ENCODE measurements around the gene KCNQ2. TPM values are rescaled to one million over a fixed set of nuclear protein-coding genes. Genes with fewer than 3 reads are reported as not detected.

The KCNQ2 gene
- total RNA-seq, 1 donor: 0.36 TPM

- H2AFZ ChIP-seq (ENCODE audit: low read length): no peak overlapping the region
Observed at GRCh38 chr20:63428906-63429575, 43.4 kb downstream of the KCNQ2 start.

GRCh38 chr20:63427724-63428330, 44.6 kb downstream of the KCNQ2 start:
- no peak overlapping the region for H3K4me2 ChIP-seq (ENCODE audit: insufficient read depth, low read length)
- no peaks in the 10 kb centered on the region for H3K79me2 ChIP-seq (ENCODE audit: insufficient read depth, low read length)
- no peaks in the 10 kb centered on the region for H3K36me3 ChIP-seq (ENCODE audit: insufficient read depth, low read length)
- H2AFZ ChIP-seq (ENCODE audit: low read length): no peak overlapping the region
- DNase-seq (ENCODE audit: insufficient read length, low spot score, missing footprints): no peak
- no peak overlapping the region for H3K27ac ChIP-seq (ENCODE audit: low read depth, low read length)
- TF ChIP-seq CTCF (IDR thresholded peaks at IDR 0.05; ENCODE audit: extremely low read depth, low read depth, low read length): no peak
- no peaks in the 10 kb centered on the region for H3K9me3 ChIP-seq (ENCODE audit: low read depth, low read length)
- H4K20me1 ChIP-seq (ENCODE audit: insufficient read depth, low read length): no peaks in the 10 kb centered on the region
- no peak overlapping the region for H3K4me3 ChIP-seq (ENCODE audit: insufficient read depth, low read length)
- no peaks in the 10 kb centered on the region for H3K27me3 ChIP-seq (ENCODE audit: insufficient read depth, low read length)
- H3K4me1 ChIP-seq (ENCODE audit: insufficient read depth, low read length): no peaks in the 10 kb centered on the region

More at GRCh38 chr20:63428906-63429575, 43.4 kb downstream of the KCNQ2 start:
- no peaks in the 10 kb centered on the region for H3K36me3 ChIP-seq (ENCODE audit: insufficient read depth, low read length)
- no peak overlapping the region for H3K27ac ChIP-seq (ENCODE audit: low read depth, low read length)
- no peak overlapping the region for H3K4me3 ChIP-seq (ENCODE audit: insufficient read depth, low read length)
- H3K9me3 ChIP-seq (ENCODE audit: low read depth, low read length): no peaks in the 10 kb centered on the region
- no peak for DNase-seq (ENCODE audit: insufficient read length, low spot score, missing footprints)
- no peaks in the 10 kb centered on the region for H3K27me3 ChIP-seq (ENCODE audit: insufficient read depth, low read length)
- H3K4me2 ChIP-seq (ENCODE audit: insufficient read depth, low read length): no peak overlapping the region
- H3K79me2 ChIP-seq (ENCODE audit: insufficient read depth, low read length): no peaks in the 10 kb centered on the region
- TF ChIP-seq CTCF (IDR thresholded peaks at IDR 0.05; ENCODE audit: extremely low read depth, low read depth, low read length): no peak
- no peaks in the 10 kb centered on the region for H4K20me1 ChIP-seq (ENCODE audit: insufficient read depth, low read length)
- no peaks in the 10 kb centered on the region for H3K4me1 ChIP-seq (ENCODE audit: insufficient read depth, low read length)

GRCh38 chr20:63427206-63427605, 45.2 kb downstream of the KCNQ2 start:
- Histone ChIP-seq H3K27me3 (ENCODE audit: insufficient read depth, low read length) (no peaks in the 10 kb centered on the region), H3K4me3 (ENCODE audit: insufficient read depth, low read length) (no peak overlapping the region), H4K20me1 (ENCODE audit: insufficient read depth, low read length) (no peaks in the 10 kb centered on the region), H3K4me1 (ENCODE audit: insufficient read depth, low read length) (no peaks in the 10 kb centered on the region), H3K9me3 (ENCODE audit: low read depth, low read length) (no peaks in the 10 kb centered on the region), H3K27ac (ENCODE audit: low read depth, low read length) (no peak overlapping the region), H3K79me2 (ENCODE audit: insufficient read depth, low read length) (no peaks in the 10 kb centered on the region), H3K4me2 (ENCODE audit: insufficient read depth, low read length) (no peak overlapping the region), H2AFZ (ENCODE audit: low read length) (no peak overlapping the region), H3K36me3 (ENCODE audit: insufficient read depth, low read length) (no peaks in the 10 kb centered on the region)
- DNase-seq (ENCODE audit: insufficient read length, low spot score, missing footprints): no peak
- no peak for TF ChIP-seq CTCF (IDR thresholded peaks at IDR 0.05; ENCODE audit: extremely low read depth, low read depth, low read length)

- Histone ChIP-seq H3K27me3 (ENCODE audit: insufficient read depth, low read length) (no peaks in the 10 kb centered on the region), H4K20me1 (ENCODE audit: insufficient read depth, low read length) (no peaks in the 10 kb centered on the region), H2AFZ (ENCODE audit: low read length) (no peak overlapping the region), H3K4me1 (ENCODE audit: insufficient read depth, low read length) (no peaks in the 10 kb centered on the region), H3K4me2 (ENCODE audit: insufficient read depth, low read length) (no peak overlapping the region), H3K27ac (ENCODE audit: low read depth, low read length) (no peak overlapping the region), H3K36me3 (ENCODE audit: insufficient read depth, low read length) (no peaks in the 10 kb centered on the region), H3K4me3 (ENCODE audit: insufficient read depth, low read length) (no peak overlapping the region), H3K79me2 (ENCODE audit: insufficient read depth, low read length) (no peaks in the 10 kb centered on the region), H3K9me3 (ENCODE audit: low read depth, low read length) (no peaks in the 10 kb centered on the region)
- DNase-seq (ENCODE audit: insufficient read length, low spot score, missing footprints): no peak
- no peak for TF ChIP-seq CTCF (IDR thresholded peaks at IDR 0.05; ENCODE audit: extremely low read depth, low read depth, low read length)
Observed at GRCh38 chr20:63425846-63426485, 46.5 kb downstream of the KCNQ2 start.

Data from osteoblast (primary cell).